Upper lobe of left lung (tissue), 6 donors: Measurements from ENCODE around the gene NSMCE4A. TPM values are rescaled to one million over a fixed set of nuclear protein-coding genes. Genes with fewer than 3 reads are reported as not detected.
"Not testable (repeated sequence)": the region's sequence is repeated elsewhere in the genome, so short reads cannot be mapped to it uniquely, and the experiment has no call there.

Source experiments
- ATAC-seq, 2 donors: fragments of 200-7000 bp; cut with Tn5 transposase; one replicate each; pipeline ENCODE4 v1.9.1; 2022; ENCODE audit warnings: mild to moderate bottlenecking in 2 of 2, moderate library complexity in 2 of 2; ENCODE audit not compliant: low FRiP score in 2 of 2
- DNase-seq, 2 donors: peaks; one replicate each; pipeline ENCODE4 v3.0.0-alpha.2; 2019 to 2020
- H3K27ac ChIP-seq, 4 donors: fragments of 200-600 bp; sonication (generic); one replicate each; pipeline ENCODE4 v1.5.1; 2016 to 2019
- H3K27me3 ChIP-seq, 4 donors: fragments of 200-600 bp; sonication (generic); one replicate each; pipeline ENCODE4 v1.5.1; 2017 to 2019
- H3K36me3 ChIP-seq, 4 donors: fragments of 200-600 bp; sonication (generic); one replicate each; pipeline ENCODE4 v1.5.1; 2016 to 2019
- H3K4me1 ChIP-seq, 4 donors: fragments of 200-600 bp; sonication (generic); one replicate each; pipeline ENCODE4 v1.5.1; 2018 to 2019
- H3K4me3 ChIP-seq, 4 donors: fragments of 200-600 bp; sonication (generic); one replicate each; pipeline ENCODE4 v1.5.1; 2017 to 2019; ENCODE audit warnings: mild to moderate bottlenecking in 2 of 4, moderate library complexity in 1 of 4
- H3K9me3 ChIP-seq, 4 donors: fragments of 200-600 bp; sonication (generic); one replicate each; pipeline ENCODE4 v1.5.1; 2018 to 2019
- CTCF ChIP-seq, 6 experiments: fragments of 450-650 bp in 4 of 6; fragments of 200-600 bp in 2 of 6; sonication (generic) in 2 of 6; IDR thresholded peaks; one replicate each; pipeline ENCODE4 v1.5.1; 2016 to 2019; ENCODE audit warnings: antibody characterized with exemption in 6 of 6
- EP300 ChIP-seq, 4 donors: sonication (generic); formaldehyde crosslinking; IDR thresholded peaks; one replicate each; pipeline ENCODE4 v1.5.1; 2017; ENCODE audit warnings: antibody characterized with exemption in 4 of 4, control low read depth in 2 of 4
- POLR2A ChIP-seq, 4 donors: fragments of 450-650 bp; IDR thresholded peaks; one replicate each; pipeline ENCODE4 v1.5.1; 2016 to 2017; ENCODE audit warnings: antibody characterized with exemption in 4 of 4, mild to moderate bottlenecking in 2 of 4
- POLR2AphosphoS5 ChIP-seq, 2 donors: sonication (generic); formaldehyde crosslinking; IDR thresholded peaks; one replicate each; pipeline ENCODE4 v1.5.1; 2017; ENCODE audit warnings: antibody characterized with exemption in 2 of 2
- WGBS, 2 donors: methylation state at CpG; one replicate each; pipeline ENCODE4 v1.1.5; 2017 to 2018; 5-methylcytosine and 5-hydroxymethylcytosine counted together
- total RNA-seq, 6 donors: library from RNA; depleted of rRNA in 4 of 6; stranded (reverse); fragments of >200 nt in 4 of 6; gene quantifications; one replicate each; pipeline versions ENCODE4 v1.1.0 to v1.2.1, GENCODE V29; 2016 to 2021
- donor health status: DM: no; HTN: no; CAD: no; lungs with moderate emphysema.
- donor health status: DM: no; HTN: yes; CAD: no; lungs with severe emphysema.

Gene NSMCE4A
- total RNA-seq, 6 donors from 2014 or later: 34.8 to 131 (median 50.7) TPM

- ATAC-seq: no peak
- no peaks in the 10 kb centered on the region for H3K36me3 ChIP-seq
- no peak overlapping the region for H3K4me3 ChIP-seq
- H3K27ac ChIP-seq: no peak overlapping the region
- H3K9me3 ChIP-seq: peaks cover 0 to 3% (median 0%) of the 10 kb centered on the region in 4 donors
- 64 to 71% methylated on average over 3 of the region's 3 CpGs for WGBS, 2 donors
- H3K27me3 ChIP-seq: no peaks in the 10 kb centered on the region
- peaks cover 0 to 5% (median 0%) of the 10 kb centered on the region in 4 donors for H3K4me1 ChIP-seq
- no peak for DNase-seq
- TF ChIP-seq CTCF (IDR thresholded peaks at IDR 0.05) (no peak), POLR2AphosphoS5 (IDR thresholded peaks at IDR 0.05) (no peak), POLR2A (IDR thresholded peaks at IDR 0.05) (no peak)
Measured at GRCh38 chr10:122007415-122007814, 32.4 kb upstream of the NSMCE4A start.

GRCh38 chr10:122001698-122002097 lies 26.7 kb upstream of the NSMCE4A start:
- ATAC-seq (no peak), DNase-seq (no peak)
- Histone ChIP-seq H3K4me1 (no peaks in the 10 kb centered on the region), H3K4me3 (no peak overlapping the region), H3K36me3 (no peaks in the 10 kb centered on the region), H3K27me3 (no peaks in the 10 kb centered on the region), H3K9me3 (peaks cover 0 to 15% (median 6%) of the 10 kb centered on the region in 4 donors), H3K27ac (no peak overlapping the region)
- 59 to 61% methylated on average over 1 of the region's 1 CpG for WGBS, 2 donors
- no peak for TF ChIP-seq POLR2A (IDR thresholded peaks at IDR 0.05)
- no peak for TF ChIP-seq CTCF (IDR thresholded peaks at IDR 0.05)
- no peak for TF ChIP-seq EP300 (IDR thresholded peaks at IDR 0.05)
- TF ChIP-seq POLR2AphosphoS5 (IDR thresholded peaks at IDR 0.05): no peak

DNA sequence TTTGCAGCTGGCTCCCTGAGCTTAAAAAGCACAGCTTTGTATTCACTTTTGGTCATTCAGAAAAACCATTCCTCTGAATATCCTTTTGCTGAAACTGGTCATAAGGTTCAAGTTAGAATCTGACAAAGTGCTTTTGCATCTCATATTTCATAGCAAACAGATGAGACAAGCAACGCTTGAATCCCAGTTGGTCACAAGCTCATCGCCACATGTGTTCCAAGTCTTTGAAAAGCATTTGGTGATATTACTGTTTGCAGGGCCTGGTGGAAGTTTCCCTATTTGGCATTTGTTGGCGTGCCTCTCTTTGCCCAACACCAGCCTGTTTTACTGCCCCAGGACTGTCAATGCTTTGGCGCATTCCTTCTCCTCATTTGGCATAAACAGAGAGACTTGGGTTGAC lies 24.3 kb upstream of the NSMCE4A start:
- H3K27ac ChIP-seq: no peak overlapping the region
- H3K36me3 ChIP-seq: no peaks in the 10 kb centered on the region
- ATAC-seq (no peak), DNase-seq (no peak)
- H3K4me1 ChIP-seq: peaks cover 0 to 10% (median 1%) of the 10 kb centered on the region in 4 donors
- peaks cover 0 to 15% (median 6%) of the 10 kb centered on the region in 4 donors for H3K9me3 ChIP-seq
- H3K4me3 ChIP-seq: no peak overlapping the region
- H3K27me3 ChIP-seq: no peaks in the 10 kb centered on the region
- TF ChIP-seq EP300 (IDR thresholded peaks at IDR 0.05) (no peak), POLR2A (IDR thresholded peaks at IDR 0.05) (no peak), POLR2AphosphoS5 (IDR thresholded peaks at IDR 0.05) (no peak), CTCF (IDR thresholded peaks at IDR 0.05) (no peak)
- 95 to 97% methylated on average over 4 of the region's 4 CpGs for WGBS, 2 donors

GRCh38 chr10:121998462-121998861 lies 23.4 kb upstream of the NSMCE4A start:
- no peaks in the 10 kb centered on the region for H3K36me3 ChIP-seq
- no peak overlapping the region for H3K27ac ChIP-seq
- H3K27me3 ChIP-seq: no peaks in the 10 kb centered on the region
- WGBS, 2 donors: 70 to 73% methylated on average over 6 of the region's 6 CpGs
- H3K9me3 ChIP-seq: peaks cover 0 to 15% (median 6%) of the 10 kb centered on the region in 4 donors
- DNase-seq (no peak), ATAC-seq (peak in 1 of 2 donors; percentile 25)
- H3K4me1 ChIP-seq: peaks cover 0 to 19% (median 1%) of the 10 kb centered on the region in 4 donors
- no peak overlapping the region for H3K4me3 ChIP-seq
- no peak for TF ChIP-seq CTCF (IDR thresholded peaks at IDR 0.05)
- no peak for TF ChIP-seq POLR2A (IDR thresholded peaks at IDR 0.05)
- TF ChIP-seq POLR2AphosphoS5 (IDR thresholded peaks at IDR 0.05): no peak
- TF ChIP-seq EP300 (IDR thresholded peaks at IDR 0.05): no peak

GRCh38 chr10:121994429-121994941 lies 19.5 kb upstream of the NSMCE4A start:
- ATAC-seq (peak; percentile 25 to 61), DNase-seq (peak in 1 of 2 donors; percentile 74)
- Histone ChIP-seq H3K27me3 (no peaks in the 10 kb centered on the region), H3K27ac (peak overlapping the region; percentile 46 to 83 (median 76)), H3K9me3 (no peaks in the 10 kb centered on the region), H3K4me1 (peaks cover 0 to 31% (median 13%) of the 10 kb centered on the region in 4 donors), H3K4me3 (no peak overlapping the region), H3K36me3 (no peaks in the 10 kb centered on the region)
- WGBS, 2 donors: 42 to 55% methylated on average over 10 of the region's 10 CpGs
- no peak for TF ChIP-seq POLR2AphosphoS5 (IDR thresholded peaks at IDR 0.05)
- TF ChIP-seq CTCF (IDR thresholded peaks at IDR 0.05): no peak
- peak in 1 of 4 donors; percentile 13 for TF ChIP-seq POLR2A (IDR thresholded peaks at IDR 0.05)

DNA sequence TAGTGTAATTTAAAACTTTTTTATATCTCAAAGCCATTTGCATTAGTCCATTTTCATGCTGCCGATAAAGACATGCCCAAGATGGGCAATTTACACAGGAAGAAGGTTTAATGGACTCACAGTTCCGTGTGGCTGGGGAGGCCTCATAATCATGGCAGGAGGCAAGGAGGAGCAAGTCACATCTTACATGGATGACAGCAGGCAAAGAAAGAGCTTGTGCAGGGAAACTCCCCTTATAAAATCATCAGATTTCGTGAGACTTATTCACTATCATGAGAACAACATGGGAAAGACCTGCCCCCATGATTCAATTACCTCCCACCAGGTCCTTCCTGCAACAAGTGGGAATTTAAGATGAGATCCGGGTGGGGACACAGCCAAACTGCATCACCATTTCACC lies 16.7 kb upstream of the NSMCE4A start:
- not testable (repeated sequence) for ATAC-seq, H3K27ac ChIP-seq, DNase-seq, H3K36me3 ChIP-seq, H3K4me3 ChIP-seq, H3K27me3 ChIP-seq, H3K9me3 ChIP-seq
- WGBS, 2 donors: 93 to 95% methylated on average over 4 of the region's 4 CpGs
- H3K4me1 ChIP-seq: peaks cover 0 to 35% (median 14%) of the 10 kb centered on the region in 4 donors
